Natural killer cell treated with Interleukin-12 subunit alpha and Interleukin-12 subunit beta and Interleukin-15 and Interleukin-18, amount 100 ng/mL, for 72 hours (primary cell): ENCODE measurements around the gene SLBP. TPM values are rescaled to one million over a fixed set of nuclear protein-coding genes. Genes with fewer than 3 reads are reported as not detected.

ENCODE experiments used
- ATAC-seq, 2 donors: fragments of 150-1000 bp; cut with Tn5 transposase in 1 of 2; sonication (Bioruptor Pico), chemical (Tn5 transposase) in 1 of 2; 2 replicates each; pipeline ENCODE4 v1.10.0; 2021
- DNase-seq: peaks from one replicate; pipeline ENCODE4 v3.0.0; 2022; ENCODE audit warnings: low spot score
- H3K27ac Mint-ChIP-seq, 2 donors: 1 replicate in 1 of 2; 2 replicates in 1 of 2; pipeline ENCODE4 v1.8.0; 2022; ENCODE audit warnings: mixed read lengths in 2 of 2, mild to moderate bottlenecking in 1 of 2, moderate library complexity in 1 of 2
- H3K27me3 Mint-ChIP-seq, 2 donors: 1 replicate in 1 of 2; 2 replicates in 1 of 2; pipeline ENCODE4 v1.8.0; 2022; ENCODE audit warnings: mixed read lengths in 2 of 2
- H3K36me3 Mint-ChIP-seq: one replicate; pipeline ENCODE4 v1.8.0; 2022; ENCODE audit warnings: mixed read lengths
- H3K4me1 Mint-ChIP-seq, 2 donors: 1 replicate in 1 of 2; 2 replicates in 1 of 2; pipeline ENCODE4 v1.8.0; 2022; ENCODE audit warnings: low read depth in 2 of 2, mixed read lengths in 2 of 2, mild to moderate bottlenecking in 1 of 2
- H3K4me3 Mint-ChIP-seq: one replicate; pipeline ENCODE4 v1.8.0; 2022; ENCODE audit warnings: mixed read lengths
- H3K9me3 Mint-ChIP-seq: 2 replicates; pipeline ENCODE4 v1.8.0; 2022; ENCODE audit warnings: mixed read lengths
- total RNA-seq, 2 donors: library from RNA; stranded (reverse); gene quantifications; one replicate each; pipeline ENCODE4 v1.2.3, GENCODE V29; 2022

SLBP gene
- total RNA-seq, 2 donors from 2014 or later, result 83.0 to 129 TPM

- no peaks in the 10 kb centered on the region for H3K9me3 Mint-ChIP-seq
- H3K4me1 Mint-ChIP-seq, result no peaks in the 10 kb centered on the region
- no peaks in the 10 kb centered on the region for H3K36me3 Mint-ChIP-seq
- no peak overlapping the region for H3K27ac Mint-ChIP-seq
- DNase-seq, result no peak
- no peak overlapping the region for H3K4me3 Mint-ChIP-seq
- no peaks in the 10 kb centered on the region for H3K27me3 Mint-ChIP-seq
- ATAC-seq, result no peak
Measured at GRCh38 chr4:1753294-1753696, 41.2 kb upstream of the SLBP start.

DNA sequence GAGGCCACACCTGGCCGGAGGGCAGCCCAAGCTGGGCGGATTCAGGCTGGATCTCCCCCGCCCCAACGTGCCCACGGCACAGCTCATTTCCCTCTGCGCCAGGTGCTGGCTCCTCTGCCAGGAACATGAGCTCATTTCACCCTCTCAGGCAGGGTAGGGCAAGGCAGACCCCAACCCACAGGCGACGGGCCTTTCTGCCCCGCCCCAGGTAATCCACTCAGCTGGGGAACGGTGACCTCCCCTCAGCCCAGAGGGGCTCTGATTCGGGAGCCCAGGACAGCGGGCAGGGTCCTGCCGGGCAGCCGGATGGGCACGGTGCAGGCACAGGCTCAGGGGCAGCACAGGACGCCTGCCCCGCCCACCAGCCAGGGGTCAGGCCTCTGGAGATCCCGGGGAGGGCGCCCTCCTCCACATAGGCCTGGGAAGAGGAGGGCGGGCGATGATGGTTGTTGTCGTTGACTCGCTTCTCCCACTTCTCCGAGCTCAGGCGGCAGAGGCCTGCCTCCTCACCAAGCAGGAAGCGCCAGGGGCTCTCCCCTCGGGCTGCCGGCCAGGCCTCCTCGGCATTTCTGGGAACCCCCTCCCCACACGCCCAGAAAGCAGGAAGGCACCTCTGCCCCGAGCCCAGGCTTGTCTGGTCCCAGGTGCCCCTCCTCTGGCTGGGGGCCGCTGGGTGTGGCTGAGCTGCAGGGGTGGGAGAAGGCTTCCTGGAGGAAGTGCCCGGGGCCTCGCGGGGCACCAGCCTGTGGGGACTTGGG is 40.3 kb upstream of the SLBP start:
- ATAC-seq (peak; percentile 0 to 2), DNase-seq (no peak)
- no peaks in the 10 kb centered on the region for H3K27me3 Mint-ChIP-seq
- H3K4me1 Mint-ChIP-seq, result no peaks in the 10 kb centered on the region
- no peak overlapping the region for H3K4me3 Mint-ChIP-seq
- H3K9me3 Mint-ChIP-seq, result no peaks in the 10 kb centered on the region
- no peaks in the 10 kb centered on the region for H3K36me3 Mint-ChIP-seq
- H3K27ac Mint-ChIP-seq, result no peak overlapping the region

GRCh38 chr4:1751919-1752283 is 39.8 kb upstream of the SLBP start:
- Mint-ChIP-seq H3K9me3 (no peaks in the 10 kb centered on the region), H3K4me3 (no peak overlapping the region), H3K4me1 (no peaks in the 10 kb centered on the region), H3K27me3 (no peaks in the 10 kb centered on the region), H3K27ac (no peak overlapping the region), H3K36me3 (no peaks in the 10 kb centered on the region)
- DNase-seq (no peak), ATAC-seq (no peak)

- ATAC-seq (no peak), DNase-seq (no peak)
- Mint-ChIP-seq H3K27me3 (no peaks in the 10 kb centered on the region), H3K36me3 (no peaks in the 10 kb centered on the region), H3K27ac (no peak overlapping the region), H3K4me3 (no peak overlapping the region), H3K4me1 (no peaks in the 10 kb centered on the region), H3K9me3 (no peaks in the 10 kb centered on the region)
Measured at GRCh38 chr4:1751155-1751918, 39.2 kb upstream of the SLBP start.

DNA sequence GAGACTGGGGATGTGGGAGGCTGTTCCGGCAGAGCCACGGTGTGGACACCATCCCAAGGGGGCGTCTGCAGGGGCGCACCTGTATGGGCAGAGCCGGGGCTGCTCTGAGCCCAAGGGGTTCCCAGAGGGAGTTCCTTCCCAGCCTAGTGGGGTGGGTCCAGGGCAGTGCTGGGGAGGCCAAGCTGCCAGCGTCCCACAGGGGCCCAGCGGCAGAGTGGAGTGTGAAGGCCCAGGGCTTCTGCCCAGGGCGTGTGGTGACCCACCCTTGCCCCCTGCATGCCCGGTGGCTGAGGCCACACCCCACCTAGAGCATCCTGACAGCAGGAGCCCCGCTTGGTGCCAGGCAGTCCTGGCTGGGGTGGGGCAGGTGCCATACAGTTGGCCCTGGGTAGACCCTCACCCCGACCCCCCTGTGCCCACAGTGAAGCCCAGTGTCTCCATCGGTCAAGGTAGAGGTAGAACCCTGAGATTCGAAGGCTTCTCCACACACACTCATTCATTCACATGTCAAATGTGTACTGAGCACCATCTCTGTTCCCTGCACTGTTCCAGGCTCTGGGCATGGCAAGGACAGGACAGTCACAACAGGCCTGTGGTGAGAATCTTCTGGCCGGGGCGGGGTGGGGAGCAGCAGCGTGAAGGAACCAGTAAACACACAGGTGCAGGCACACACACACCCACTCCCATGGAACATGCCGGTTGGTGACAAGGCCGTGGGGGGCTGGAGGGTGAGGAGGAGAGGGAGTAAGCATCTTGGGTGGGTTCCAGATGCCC is 38.4 kb upstream of the SLBP start:
- no peak for DNase-seq
- no peak overlapping the region for H3K4me3 Mint-ChIP-seq
- no peak overlapping the region for H3K27ac Mint-ChIP-seq
- no peaks in the 10 kb centered on the region for H3K36me3 Mint-ChIP-seq
- no peak for ATAC-seq
- no peaks in the 10 kb centered on the region for H3K27me3 Mint-ChIP-seq
- no peaks in the 10 kb centered on the region for H3K9me3 Mint-ChIP-seq
- no peaks in the 10 kb centered on the region for H3K4me1 Mint-ChIP-seq

DNA sequence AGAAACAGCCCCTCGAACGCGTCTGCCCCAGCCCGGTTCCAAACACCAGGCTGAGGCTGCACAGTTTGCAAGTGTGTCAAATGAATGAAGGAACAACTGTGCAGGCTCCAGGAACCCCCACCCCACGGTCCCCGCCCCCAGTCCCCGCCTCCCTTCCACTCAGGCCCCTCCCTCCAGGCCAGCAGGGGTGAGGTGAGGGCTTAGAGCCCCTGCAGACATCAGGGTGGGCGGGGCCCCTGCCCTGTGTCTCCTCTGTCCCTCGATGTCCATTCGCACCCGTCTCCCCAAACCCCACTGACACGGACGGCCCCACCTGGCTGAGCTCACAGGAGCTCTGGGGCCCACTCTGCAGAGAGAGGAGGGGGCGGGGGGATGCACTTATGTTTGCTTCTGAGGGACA is 37.7 kb upstream of the SLBP start:
- no peaks in the 10 kb centered on the region for H3K36me3 Mint-ChIP-seq
- no peak for ATAC-seq
- no peak for DNase-seq
- H3K9me3 Mint-ChIP-seq, result no peaks in the 10 kb centered on the region
- H3K4me1 Mint-ChIP-seq, result no peaks in the 10 kb centered on the region
- no peaks in the 10 kb centered on the region for H3K27me3 Mint-ChIP-seq
- H3K27ac Mint-ChIP-seq, result no peak overlapping the region
- H3K4me3 Mint-ChIP-seq, result no peak overlapping the region

GRCh38 chr4:1749370-1749769 is 37.3 kb upstream of the SLBP start:
- no peaks in the 10 kb centered on the region for H3K4me1 Mint-ChIP-seq
- DNase-seq (no peak), ATAC-seq (no peak)
- no peak overlapping the region for H3K4me3 Mint-ChIP-seq
- no peaks in the 10 kb centered on the region for H3K9me3 Mint-ChIP-seq
- H3K27ac Mint-ChIP-seq, result no peak overlapping the region
- no peaks in the 10 kb centered on the region for H3K27me3 Mint-ChIP-seq
- H3K36me3 Mint-ChIP-seq, result no peaks in the 10 kb centered on the region

DNA sequence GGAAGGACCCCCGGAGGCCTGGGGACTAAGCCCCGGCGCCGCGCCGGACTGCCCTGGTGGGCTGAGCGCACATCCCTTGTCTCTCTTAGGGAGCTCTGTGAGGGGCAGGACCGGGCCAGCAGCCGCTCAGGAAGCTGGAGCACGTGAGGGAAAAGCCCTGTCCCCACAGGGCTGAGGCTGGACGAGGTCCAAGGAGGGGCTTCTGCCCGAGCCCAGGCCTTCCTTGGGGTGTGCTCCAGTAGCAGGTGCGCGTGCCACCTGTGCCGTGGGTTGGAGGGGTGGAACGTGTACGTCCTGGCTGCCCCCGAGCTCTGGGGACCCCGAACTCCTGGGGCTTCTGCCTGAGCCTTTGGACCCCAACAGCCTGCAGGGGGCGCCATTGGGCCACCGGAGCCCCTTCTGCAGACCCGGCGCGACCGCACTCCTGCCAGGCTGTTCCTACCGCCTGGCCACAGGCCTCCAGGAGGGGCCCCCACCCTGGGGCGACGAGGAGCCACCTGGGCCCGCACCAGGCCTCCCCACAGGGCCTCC is 36.4 kb upstream of the SLBP start:
- H3K4me3 Mint-ChIP-seq, result no peak overlapping the region
- H3K27ac Mint-ChIP-seq, result no peak overlapping the region
- DNase-seq, result peak; percentile 81
- H3K36me3 Mint-ChIP-seq, result no peaks in the 10 kb centered on the region
- no peaks in the 10 kb centered on the region for H3K9me3 Mint-ChIP-seq
- no peaks in the 10 kb centered on the region for H3K27me3 Mint-ChIP-seq
- no peaks in the 10 kb centered on the region for H3K4me1 Mint-ChIP-seq
- peak; percentile 63 to 67 for ATAC-seq

- no peak overlapping the region for H3K4me3 Mint-ChIP-seq
- ATAC-seq, result no peak
- H3K27ac Mint-ChIP-seq, result no peak overlapping the region
- no peaks in the 10 kb centered on the region for H3K27me3 Mint-ChIP-seq
- no peaks in the 10 kb centered on the region for H3K4me1 Mint-ChIP-seq
- H3K9me3 Mint-ChIP-seq, result no peaks in the 10 kb centered on the region
- H3K36me3 Mint-ChIP-seq, result no peaks in the 10 kb centered on the region
- DNase-seq, result no peak
Measured at GRCh38 chr4:1747603-1747967, 35.5 kb upstream of the SLBP start.

GRCh38 chr4:1746919-1747602 is 34.9 kb upstream of the SLBP start:
- H3K4me3 Mint-ChIP-seq, result no peak overlapping the region
- ATAC-seq (no peak), DNase-seq (no peak)
- H3K27ac Mint-ChIP-seq, result no peak overlapping the region
- H3K36me3 Mint-ChIP-seq, result no peaks in the 10 kb centered on the region
- no peaks in the 10 kb centered on the region for H3K27me3 Mint-ChIP-seq
- no peaks in the 10 kb centered on the region for H3K4me1 Mint-ChIP-seq
- H3K9me3 Mint-ChIP-seq, result no peaks in the 10 kb centered on the region

DNA sequence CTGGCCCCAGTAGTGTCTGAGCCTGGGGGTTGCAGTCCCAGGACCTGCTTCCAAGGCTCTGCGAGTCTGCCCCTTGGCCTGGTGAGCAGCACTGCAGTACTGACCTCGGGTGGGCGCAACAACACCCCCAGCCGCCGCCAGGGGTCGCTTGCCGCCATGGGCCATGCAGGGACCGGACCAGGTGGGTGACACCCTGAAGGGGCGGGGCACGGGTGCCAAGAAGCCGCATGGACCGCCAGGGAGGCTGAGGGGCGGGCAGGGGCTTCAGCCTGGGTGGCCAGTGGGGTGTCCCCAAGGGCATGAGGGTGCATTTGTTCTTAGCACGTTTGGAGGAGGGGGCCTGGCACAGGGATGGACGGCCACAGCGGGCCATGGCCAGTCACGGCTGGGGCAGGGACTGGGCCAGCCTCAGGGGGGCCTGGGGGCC is 34.2 kb upstream of the SLBP start:
- Mint-ChIP-seq H3K4me1 (no peaks in the 10 kb centered on the region), H3K27me3 (no peaks in the 10 kb centered on the region), H3K36me3 (no peaks in the 10 kb centered on the region), H3K9me3 (no peaks in the 10 kb centered on the region), H3K4me3 (no peak overlapping the region), H3K27ac (no peak overlapping the region)
- DNase-seq (peak; percentile 81), ATAC-seq (peak; percentile 74 to 76)

- DNase-seq (no peak), ATAC-seq (no peak)
- Mint-ChIP-seq H3K4me1 (no peaks in the 10 kb centered on the region), H3K27me3 (no peaks in the 10 kb centered on the region), H3K4me3 (no peak overlapping the region), H3K27ac (no peak overlapping the region), H3K9me3 (no peaks in the 10 kb centered on the region), H3K36me3 (no peaks in the 10 kb centered on the region)
Measured at GRCh38 chr4:1745697-1746096, 33.6 kb upstream of the SLBP start.

- Mint-ChIP-seq H3K27ac (no peak overlapping the region), H3K4me1 (no peaks in the 10 kb centered on the region), H3K4me3 (no peak overlapping the region), H3K27me3 (no peaks in the 10 kb centered on the region), H3K36me3 (no peaks in the 10 kb centered on the region), H3K9me3 (no peaks in the 10 kb centered on the region)
- DNase-seq (no peak), ATAC-seq (no peak)
Measured at GRCh38 chr4:1745165-1745564, 33.0 kb upstream of the SLBP start.
